HFFc6 (cell line): Measurements from ENCODE around the gene SLC25A21. TPM values are rescaled to one million over a fixed set of nuclear protein-coding genes. Genes with fewer than 3 reads are reported as not detected.

Source experiments
- DNase-seq: peaks from one replicate; pipeline ENCODE4 v3.0.0-alpha.2; 2018
- H3K27ac Mint-ChIP-seq: 2 replicates; pipeline ENCODE4 v1.8.0; 2020; ENCODE audit warnings: mild to moderate bottlenecking, mixed read lengths
- H3K27me3 Mint-ChIP-seq: 2 replicates; pipeline ENCODE4 v1.8.0; 2021; ENCODE audit warnings: mild to moderate bottlenecking, moderate library complexity, mixed read lengths; ENCODE audit not compliant: insufficient read depth
- H3K36me3 Mint-ChIP-seq: 2 replicates; pipeline ENCODE4 v1.8.0; 2021; ENCODE audit warnings: low read depth, mixed read lengths
- H3K4me1 Mint-ChIP-seq: 2 replicates; pipeline ENCODE4 v1.8.0; 2020; ENCODE audit warnings: low read depth, mixed read lengths
- H3K4me3 Mint-ChIP-seq: 2 replicates; pipeline ENCODE4 v1.8.0; 2020; ENCODE audit warnings: mild to moderate bottlenecking, moderate library complexity, mixed read lengths
- H3K9me3 Mint-ChIP-seq: 2 replicates; pipeline ENCODE4 v1.8.0; 2020; ENCODE audit warnings: mild to moderate bottlenecking, mixed read lengths
- total RNA-seq, 6 experiments: library from RNA; stranded (reverse); fragmentation: NEBNext Ultra II Directional; extraction: Animal tissue kit (Norgen Biotek cat#: 25700); gene quantifications; 2 replicates in 1 of 6; 3 replicates in 5 of 6; pipeline ENCODE4 v1.2.3, GENCODE V29; 2021
- TF ChIP-seq, protein P1 (sequence below): fragments of 200-600 bp; sonication (generic); IDR thresholded peaks from 2 replicates; pipeline ENCODE4 v1.5.0; 2021; ENCODE audit warnings: antibody characterized with exemption, mild to moderate bottlenecking

The SLC25A21 gene
- total RNA-seq, 6 experiments from 2014 or later, result 0.33 to 1.1 (median 0.47) TPM

DNA sequence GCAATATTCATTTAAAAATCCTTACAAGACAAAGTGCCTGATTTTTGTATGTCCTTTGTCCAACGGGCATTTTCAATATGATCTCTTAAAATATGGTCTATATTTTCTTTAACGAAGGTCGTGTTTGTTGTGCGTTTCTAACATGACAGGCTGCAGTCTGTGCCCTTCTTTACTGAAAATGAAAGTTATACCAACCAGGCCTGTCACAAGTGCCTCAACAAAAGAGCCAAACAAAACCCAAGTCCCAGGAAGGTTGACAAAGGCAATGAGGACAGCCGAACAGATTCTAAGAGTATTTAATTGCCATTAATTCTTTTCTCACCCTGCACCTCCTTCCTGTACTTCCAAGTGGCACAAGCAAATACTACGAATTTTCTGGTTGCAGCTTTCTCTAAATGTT is 496.8 kb downstream of the SLC25A21 start:
- peaks cover 3% of the 10 kb centered on the region for H3K27me3 Mint-ChIP-seq
- H3K27ac Mint-ChIP-seq, result no peak overlapping the region
- no peaks in the 10 kb centered on the region for H3K9me3 Mint-ChIP-seq
- TF ChIP-seq, protein P1, sequence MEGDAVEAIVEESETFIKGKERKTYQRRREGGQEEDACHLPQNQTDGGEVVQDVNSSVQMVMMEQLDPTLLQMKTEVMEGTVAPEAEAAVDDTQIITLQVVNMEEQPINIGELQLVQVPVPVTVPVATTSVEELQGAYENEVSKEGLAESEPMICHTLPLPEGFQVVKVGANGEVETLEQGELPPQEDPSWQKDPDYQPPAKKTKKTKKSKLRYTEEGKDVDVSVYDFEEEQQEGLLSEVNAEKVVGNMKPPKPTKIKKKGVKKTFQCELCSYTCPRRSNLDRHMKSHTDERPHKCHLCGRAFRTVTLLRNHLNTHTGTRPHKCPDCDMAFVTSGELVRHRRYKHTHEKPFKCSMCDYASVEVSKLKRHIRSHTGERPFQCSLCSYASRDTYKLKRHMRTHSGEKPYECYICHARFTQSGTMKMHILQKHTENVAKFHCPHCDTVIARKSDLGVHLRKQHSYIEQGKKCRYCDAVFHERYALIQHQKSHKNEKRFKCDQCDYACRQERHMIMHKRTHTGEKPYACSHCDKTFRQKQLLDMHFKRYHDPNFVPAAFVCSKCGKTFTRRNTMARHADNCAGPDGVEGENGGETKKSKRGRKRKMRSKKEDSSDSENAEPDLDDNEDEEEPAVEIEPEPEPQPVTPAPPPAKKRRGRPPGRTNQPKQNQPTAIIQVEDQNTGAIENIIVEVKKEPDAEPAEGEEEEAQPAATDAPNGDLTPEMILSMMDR, result no peak
- no peak for DNase-seq
- H3K36me3 Mint-ChIP-seq, result no peaks in the 10 kb centered on the region
- H3K4me1 Mint-ChIP-seq, result no peaks in the 10 kb centered on the region
- H3K4me3 Mint-ChIP-seq, result no peak overlapping the region

DNA sequence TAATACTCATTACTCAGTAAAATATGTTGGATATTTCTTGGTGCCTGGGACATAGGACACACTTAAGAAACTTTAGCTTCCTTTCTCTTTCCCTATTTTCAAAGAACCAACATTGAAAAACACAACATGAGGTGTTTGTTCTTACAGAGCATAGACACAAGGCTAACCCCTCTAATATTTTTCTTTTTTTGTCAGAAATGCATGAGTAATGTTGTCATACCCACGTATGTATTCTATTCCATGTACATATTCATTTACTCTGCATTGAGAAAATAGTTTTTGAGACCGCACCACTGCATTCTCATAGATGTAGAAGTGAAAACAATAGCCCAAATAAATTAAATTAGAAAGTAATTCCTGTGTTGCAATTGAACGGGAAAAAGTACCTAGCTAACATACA is 497.7 kb downstream of the SLC25A21 start:
- no peak for DNase-seq
- TF ChIP-seq, protein P1, result no peak
- Mint-ChIP-seq H3K4me1 (no peaks in the 10 kb centered on the region), H3K9me3 (no peaks in the 10 kb centered on the region), H3K27ac (no peak overlapping the region), H3K36me3 (no peaks in the 10 kb centered on the region), H3K4me3 (no peak overlapping the region), H3K27me3 (peaks cover 3% of the 10 kb centered on the region)

DNA sequence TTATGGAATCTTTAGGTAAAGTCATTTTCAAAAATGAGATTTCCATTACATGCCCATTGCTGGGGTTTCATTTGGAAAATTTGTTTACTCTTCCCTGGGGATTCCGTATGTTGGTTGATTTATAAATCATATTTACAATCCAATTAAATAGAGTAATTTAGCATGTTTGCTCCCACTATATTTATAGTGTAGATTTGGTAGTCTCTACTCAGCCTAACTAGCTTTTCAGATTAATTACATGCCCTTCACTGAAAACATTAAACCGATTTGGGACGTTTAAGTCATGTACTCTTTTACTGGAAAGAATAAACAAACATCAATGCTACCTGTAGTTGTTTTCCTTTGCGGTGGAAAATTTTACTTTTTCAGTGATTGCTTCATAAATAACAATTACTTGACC is 500.3 kb downstream of the SLC25A21 start:
- H3K9me3 Mint-ChIP-seq, result no peaks in the 10 kb centered on the region
- no peak overlapping the region for H3K27ac Mint-ChIP-seq
- TF ChIP-seq, protein P1, result no peak
- DNase-seq, result no peak
- H3K4me1 Mint-ChIP-seq, result no peaks in the 10 kb centered on the region
- H3K27me3 Mint-ChIP-seq, result peaks cover under 1% of the 10 kb centered on the region
- no peaks in the 10 kb centered on the region for H3K36me3 Mint-ChIP-seq
- no peak overlapping the region for H3K4me3 Mint-ChIP-seq

DNA sequence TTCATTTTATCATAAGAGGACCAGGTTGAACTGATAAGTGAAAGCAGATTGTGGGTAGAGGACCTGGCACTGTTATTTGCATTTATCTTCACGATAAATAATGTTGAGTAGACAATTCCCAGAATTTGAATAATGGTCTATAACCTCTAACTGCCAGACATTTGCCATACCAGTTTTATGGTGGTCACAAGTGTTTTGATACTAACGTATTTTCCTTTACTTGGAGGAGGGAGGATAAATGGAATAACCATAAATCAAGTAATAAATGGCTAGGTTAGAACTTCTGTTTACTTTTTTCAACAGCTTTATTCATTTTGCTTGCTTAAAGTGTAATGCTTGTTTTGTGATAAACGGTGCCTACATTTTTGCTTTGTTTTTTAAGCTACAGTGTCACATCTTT is 501.3 kb downstream of the SLC25A21 start:
- DNase-seq, result no peak
- H3K27me3 Mint-ChIP-seq, result no peaks in the 10 kb centered on the region; the same call in 1 of the 2 replicates
- H3K27ac Mint-ChIP-seq, result no peak overlapping the region
- no peaks in the 10 kb centered on the region for H3K36me3 Mint-ChIP-seq
- H3K4me3 Mint-ChIP-seq, result no peak overlapping the region
- no peaks in the 10 kb centered on the region for H3K9me3 Mint-ChIP-seq
- TF ChIP-seq, protein P1, result no peak
- no peaks in the 10 kb centered on the region for H3K4me1 Mint-ChIP-seq

DNA sequence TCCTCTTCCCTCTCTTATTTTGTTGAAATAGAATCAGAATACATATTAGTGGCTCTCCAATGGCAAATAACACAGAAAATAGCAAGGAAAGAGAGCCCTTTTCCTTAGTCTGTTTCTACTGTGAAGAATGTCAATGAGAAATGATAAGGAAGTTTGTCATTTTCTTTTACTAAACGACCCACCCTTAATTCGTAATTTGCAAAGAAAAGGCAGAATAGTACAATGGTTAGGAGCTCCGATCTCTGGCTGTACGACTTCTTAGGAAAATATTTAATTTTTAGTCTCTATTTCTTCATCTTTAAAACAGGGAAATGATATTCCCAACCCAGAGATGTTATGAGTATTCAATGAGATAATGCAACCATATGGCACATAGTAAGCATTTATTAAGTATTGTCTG is 504.7 kb downstream of the SLC25A21 start:
- H3K9me3 Mint-ChIP-seq, result no peaks in the 10 kb centered on the region
- no peak overlapping the region for H3K4me3 Mint-ChIP-seq
- H3K27me3 Mint-ChIP-seq, result peaks cover 5% of the 10 kb centered on the region
- H3K4me1 Mint-ChIP-seq, result peaks cover 17% of the 10 kb centered on the region
- no peak overlapping the region for H3K27ac Mint-ChIP-seq
- no peaks in the 10 kb centered on the region for H3K36me3 Mint-ChIP-seq
- DNase-seq, result no peak
- TF ChIP-seq, protein P1, result no peak
